GM10248 (cell line): ENCODE data around the gene MYO1A.

Source experiments
- CTCF ChIA-PET: fragments of 300-600 bp; sonication (Branson Sonifier 250); formaldehyde crosslinking; extraction: SDS; loops from one replicate; lab custom pipeline; 2021; ENCODE audit warnings: antibody characterized with exemption; lab: Yijun Ruan, JAX
- POLR2A ChIA-PET: fragments of 350-650 bp; sonication (Branson Sonifier 250); formaldehyde crosslinking; extraction: SDS; loops from one replicate; lab custom pipeline; 2020; ENCODE audit warnings: antibody characterized with exemption; lab: Yijun Ruan, JAX
- DNase-seq: peaks from one replicate; pipeline ENCODE4 v3.0.0; 2012; ENCODE audit errors: extremely low spot score
- CTCF ChIP-seq: IDR thresholded peaks from 2 replicates; pipeline ENCODE4 v1.5.1; 2012; ENCODE audit warnings: mild to moderate bottlenecking, low read depth; ENCODE audit errors: extremely low read depth, missing control alignments, control extremely low read depth

MYO1A gene

GRCh38 chr12:57049890-57050289, at the start of gene MYO1A:
Gene MYO1A, minus strand, starts transcription at chr12:57050129. Its CDS starts 1,806 bp downstream, at chr12:57048323.
- ChIA-PET CTCF (interaction anchor here (1.1 to 7.3 kb wide), 8 partner anchors 9 to 49 kb away, joined by 3 to 64 read pairs (median 6); no protein-coding TSS in a partner anchor), POLR2A (interaction anchor here (0.6 kb wide), 1 partner anchor 593 kb away, joined by 4 read pairs; no protein-coding TSS in a partner anchor)
- TF ChIP-seq CTCF = no peak
- DNase-seq = no peak

GRCh38 chr12:57099047-57099714, 49.3 kb upstream of the MYO1A start:
- no peak for TF ChIP-seq CTCF
- no peak for DNase-seq
- ChIA-PET CTCF (interaction anchor here (0.8 to 16.3 kb wide), 9 partner anchors 9 to 97 kb away, joined by 3 to 213 read pairs (median 4); partner anchors contain the start of gene STAT6), POLR2A (interaction anchor here (0.9 kb wide), 1 partner anchor 11 kb away, joined by 3 read pairs; no protein-coding TSS in a partner anchor)

DNA sequence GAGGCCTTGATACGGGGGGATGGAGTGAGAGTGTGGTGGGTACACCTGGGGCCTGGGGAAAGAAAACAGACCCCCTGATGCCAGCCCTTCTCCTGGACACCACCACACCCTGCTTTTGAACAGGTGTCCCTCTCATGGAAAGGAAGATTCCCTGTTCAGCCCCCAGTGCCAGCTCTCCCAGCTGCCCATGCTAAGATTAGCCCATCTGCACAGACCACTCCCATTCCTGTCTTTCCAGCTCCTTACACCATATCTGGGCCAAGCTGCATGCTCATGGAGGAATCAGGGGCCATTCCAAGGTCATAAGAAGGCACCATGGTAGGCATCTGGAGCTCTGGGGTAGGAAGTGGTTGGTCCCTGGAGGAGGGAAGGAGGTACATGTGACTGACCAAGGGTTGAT, 48.6 kb upstream of the MYO1A start:
- POLR2A ChIA-PET = interaction anchor here (0.9 kb wide), 1 partner anchor 12 kb away, joined by 3 read pairs; no protein-coding TSS in a partner anchor
- CTCF ChIA-PET = interaction anchor here (0.8 to 16.3 kb wide), 7 partner anchors 10 to 97 kb away, joined by 3 to 213 read pairs (median 5); partner anchors contain the start of gene STAT6
- no peak for TF ChIP-seq CTCF
- DNase-seq = no peak

DNA sequence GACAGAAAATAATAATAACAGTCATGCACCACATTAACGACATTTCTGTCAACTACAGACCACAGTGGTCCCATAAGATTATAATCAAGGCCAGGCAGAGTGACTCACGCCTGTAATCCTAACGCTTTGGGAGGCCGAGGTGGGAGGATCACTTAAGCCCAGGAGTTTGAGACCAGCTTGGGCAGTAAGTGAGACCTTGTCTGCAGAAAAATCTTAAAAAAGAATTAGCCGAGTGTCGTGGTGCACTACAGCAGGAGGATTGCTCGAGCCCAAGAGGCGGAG, 47.6 kb upstream of the MYO1A start:
- ChIA-PET POLR2A (interaction anchor here (0.7 kb wide), 1 partner anchor 14 kb away, joined by 7 read pairs; no protein-coding TSS in a partner anchor), CTCF (interaction anchor here (0.9 to 16.3 kb wide), 7 partner anchors 11 to 146 kb away, joined by 3 to 213 read pairs (median 4); partner anchors contain the start of genes NEMP1 and STAT6)
- DNase-seq = no peak
- TF ChIP-seq CTCF = no peak

DNA sequence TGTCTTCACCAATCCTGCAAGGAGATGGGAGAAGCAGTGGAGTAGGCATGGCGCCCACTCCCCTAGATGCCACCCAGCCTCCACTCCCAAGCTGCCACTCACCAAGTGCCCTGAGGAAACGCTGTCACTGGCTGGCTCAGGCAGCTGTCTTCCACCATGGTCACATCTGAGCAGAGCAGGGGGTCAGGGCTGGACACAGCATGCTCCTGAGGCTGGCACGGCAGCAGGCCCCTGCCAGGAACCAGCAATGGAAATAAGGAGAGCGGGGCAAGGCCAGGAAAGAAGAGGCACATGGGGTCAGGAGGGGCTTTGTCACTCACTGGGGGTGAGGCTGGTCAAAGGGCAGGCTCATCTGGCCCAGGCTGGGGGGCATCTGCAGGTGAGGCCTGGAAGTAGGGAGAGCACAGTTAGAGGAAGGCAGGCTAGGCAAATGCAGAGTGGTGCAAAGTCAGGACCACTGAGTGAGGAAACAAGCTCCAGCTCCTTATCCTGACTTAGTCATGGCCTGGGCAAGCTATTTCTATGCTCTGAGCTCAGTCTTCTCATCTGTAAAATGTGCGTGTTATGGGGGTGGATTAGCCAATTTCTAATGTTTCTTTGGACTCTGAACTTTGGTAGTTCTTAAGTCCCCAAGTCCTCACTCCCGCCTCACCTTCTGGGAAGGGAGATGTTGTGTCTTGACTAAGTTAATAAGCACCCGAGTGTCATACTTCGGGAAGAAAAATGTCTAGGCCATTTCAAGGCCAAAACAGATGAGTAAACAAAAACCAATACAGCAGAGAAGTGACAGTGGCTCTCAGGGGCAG, 47.0 kb upstream of the MYO1A start:
- TF ChIP-seq CTCF = no peak
- POLR2A ChIA-PET = no interaction called here

DNA sequence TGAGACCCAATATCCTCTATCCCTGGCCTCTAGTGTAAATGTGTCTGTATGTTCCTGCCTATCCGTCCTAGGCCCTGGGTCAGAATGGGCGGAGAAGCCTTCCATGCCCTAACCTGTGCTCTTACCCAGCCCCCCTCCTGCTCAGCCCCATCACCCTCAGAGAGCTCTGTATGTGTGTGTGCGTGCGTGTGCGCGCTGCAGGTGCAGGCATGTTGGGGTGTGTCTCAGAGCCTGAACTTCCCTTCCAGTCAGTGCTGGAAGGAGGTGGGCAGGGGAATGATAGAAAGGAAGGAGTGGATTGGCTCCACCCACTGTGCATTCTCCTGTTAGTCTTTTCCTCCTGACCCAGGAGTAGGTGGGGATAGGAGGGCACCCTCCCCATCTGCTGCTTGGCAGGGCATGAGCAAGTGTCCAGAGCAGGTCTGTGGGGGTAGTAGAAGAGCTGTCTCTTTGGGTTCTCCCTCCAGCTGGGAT, 46.2 kb upstream of the MYO1A start:
- ChIA-PET POLR2A (no interaction called here), CTCF (interaction anchor here (1.0 to 16.3 kb wide), 3 partner anchors 12 to 36 kb away, joined by 4 to 213 read pairs (median 5); partner anchors contain the start of gene STAT6)
- DNase-seq = no peak
- no peak for TF ChIP-seq CTCF

More for the DNA sequence above, 47.0 kb upstream of the MYO1A start:
- DNase-seq = no peak
- CTCF ChIA-PET = interaction anchor here (0.9 to 16.3 kb wide), 7 partner anchors 11 to 146 kb away, joined by 3 to 213 read pairs (median 4); partner anchors contain the start of genes NEMP1 and STAT6
